H9 (cell line): ENCODE measurements around the gene PDE5A. TPM values are rescaled to one million over a fixed set of nuclear protein-coding genes. Genes with fewer than 3 reads are reported as not detected.

ENCODE experiments used
- DNase-seq: peaks from one replicate; pipeline ENCODE4 v3.0.0-alpha.2; 2017
- H2AFZ ChIP-seq: one replicate; pipeline ENCODE4 v1.6.1; 2013; ENCODE audit warnings: mild to moderate bottlenecking, low read length, control low read depth, moderate library complexity
- H2AK5ac ChIP-seq: 2 replicates; pipeline ENCODE4 v1.6.1; 2013; ENCODE audit warnings: low read length, control low read depth, mixed read lengths; ENCODE audit not compliant: insufficient read length
- H2BK120ac ChIP-seq: one replicate; pipeline ENCODE4 v1.6.1; 2013; ENCODE audit warnings: low read depth, mild to moderate bottlenecking, low read length, control low read depth, inconsistent platforms; ENCODE audit not compliant: poor library complexity, severe bottlenecking
- H2BK12ac ChIP-seq: 2 replicates; pipeline ENCODE4 v1.6.1; 2013; ENCODE audit warnings: low read length, control low read depth, mixed read lengths, low read depth; ENCODE audit not compliant: insufficient read length
- H2BK15ac ChIP-seq: 2 replicates; pipeline ENCODE4 v1.6.1; 2013; ENCODE audit warnings: low read depth, low read length, control low read depth
- H2BK20ac ChIP-seq: one replicate; pipeline ENCODE4 v1.6.1; 2013; ENCODE audit warnings: low read depth, mild to moderate bottlenecking, low read length, control low read depth, inconsistent platforms; ENCODE audit not compliant: poor library complexity, severe bottlenecking
- H2BK5ac ChIP-seq: 2 replicates; pipeline ENCODE4 v1.6.1; 2013; ENCODE audit warnings: low read length, control low read depth, mixed read lengths; ENCODE audit not compliant: insufficient read length
- H3K14ac ChIP-seq: 2 replicates; pipeline ENCODE4 v1.6.1; 2013; ENCODE audit warnings: low read length, control low read depth; ENCODE audit not compliant: insufficient read depth
- H3K18ac ChIP-seq: 2 replicates; pipeline ENCODE4 v1.6.1; 2013; ENCODE audit warnings: low read depth, mild to moderate bottlenecking, mixed read lengths, low read length, control low read depth; ENCODE audit not compliant: insufficient read length
- H3K23ac ChIP-seq: 2 replicates; pipeline ENCODE4 v1.6.1; 2013; ENCODE audit warnings: low read length, control low read depth, mixed read lengths, low read depth; ENCODE audit not compliant: insufficient read length
- H3K23me2 ChIP-seq: 2 replicates; pipeline ENCODE4 v1.6.1; 2013; ENCODE audit warnings: low read depth, mild to moderate bottlenecking, mixed read lengths, low read length, control low read depth; ENCODE audit not compliant: insufficient read length, poor library complexity, severe bottlenecking
- H3K27ac ChIP-seq: 2 replicates; pipeline ENCODE4 v1.5.1; 2013; ENCODE audit warnings: low read length, control low read depth, mixed read lengths, low read depth; ENCODE audit not compliant: insufficient read length
- H3K27me3 ChIP-seq: 2 replicates; pipeline ENCODE4 v1.6.1; 2013; ENCODE audit warnings: low read length, control low read depth, inconsistent platforms; ENCODE audit not compliant: insufficient read depth
- H3K4ac ChIP-seq: 2 replicates; pipeline ENCODE4 v1.6.1; 2013; ENCODE audit warnings: low read depth, mild to moderate bottlenecking, control low read depth, inconsistent platforms, low read length, moderate library complexity
- H3K4me1 ChIP-seq: 2 replicates; pipeline ENCODE4 v1.6.1; 2013; ENCODE audit warnings: low read length, control low read depth, inconsistent platforms; ENCODE audit not compliant: insufficient read depth
- H3K4me2 ChIP-seq: 2 replicates; pipeline ENCODE4 v1.6.1; 2013; ENCODE audit warnings: low read length, control low read depth, mixed read lengths; ENCODE audit not compliant: insufficient read length, insufficient read depth
- H3K56ac ChIP-seq: 2 replicates; pipeline ENCODE4 v1.6.1; 2013; ENCODE audit warnings: low read depth, mild to moderate bottlenecking, mixed read lengths, low read length, control low read depth; ENCODE audit not compliant: insufficient read length
- H3K79me1 ChIP-seq: 2 replicates; pipeline ENCODE4 v1.6.1; 2013; ENCODE audit warnings: low read depth, mild to moderate bottlenecking, moderate library complexity, low read length, control low read depth, inconsistent platforms; ENCODE audit not compliant: insufficient read depth, poor library complexity, severe bottlenecking
- H3K79me2 ChIP-seq: 2 replicates; pipeline ENCODE4 v1.6.1; 2013; ENCODE audit warnings: low read length, control low read depth, inconsistent platforms; ENCODE audit not compliant: insufficient read depth
- H3K9ac ChIP-seq: 2 replicates; pipeline ENCODE4 v1.6.1; 2013; ENCODE audit warnings: low read length, control low read depth, mixed read lengths; ENCODE audit not compliant: insufficient read length; ENCODE audit errors: extremely low read depth
- H3K9me3 ChIP-seq: one replicate; pipeline ENCODE4 v1.6.1; 2013; ENCODE audit warnings: low read depth, low read length, inconsistent platforms; ENCODE audit not compliant: control insufficient read depth
- H3T11ph ChIP-seq: one replicate; pipeline ENCODE4 v1.6.1; 2013; ENCODE audit warnings: mild to moderate bottlenecking, low read length, control low read depth, inconsistent platforms
- H4K20me1 ChIP-seq: one replicate; pipeline ENCODE4 v1.6.1; 2013; ENCODE audit not compliant: control insufficient read depth, insufficient read length, insufficient read depth
- H4K5ac ChIP-seq: 2 replicates; pipeline ENCODE4 v1.6.1; 2013; ENCODE audit warnings: low read depth, mild to moderate bottlenecking, mixed read lengths, low read length, control low read depth; ENCODE audit not compliant: insufficient read length
- H4K8ac ChIP-seq: replicated peaks from 2 replicates; pipeline ENCODE4 v1.6.1; 2013; ENCODE audit warnings: low read length, control low read depth, mixed read lengths, low read depth; ENCODE audit not compliant: insufficient read length
- H4K91ac ChIP-seq: 2 replicates; pipeline ENCODE4 v1.6.1; 2013; ENCODE audit warnings: low read depth, mild to moderate bottlenecking, moderate library complexity, mixed read lengths, low read length, control low read depth; ENCODE audit not compliant: insufficient read length
- H3K27ac Mint-ChIP-seq, 3 experiments: 2 replicates in 2 of 3; 3 replicates in 1 of 3; pipeline ENCODE4 v1.8.0; 2020 to 2021; ENCODE audit warnings: mixed read lengths in 3 of 3, mild to moderate bottlenecking in 1 of 3, moderate library complexity in 1 of 3
- H3K27me3 Mint-ChIP-seq: 2 replicates; pipeline ENCODE4 v1.8.0; 2021; ENCODE audit warnings: low read depth, mild to moderate bottlenecking, moderate library complexity, mixed read lengths
- H3K36me3 Mint-ChIP-seq, 3 experiments: 2 replicates in 2 of 3; 3 replicates in 1 of 3; pipeline ENCODE4 v1.8.0; 2020 to 2021; ENCODE audit warnings: low read depth in 3 of 3, mixed read lengths in 3 of 3; ENCODE audit not compliant: insufficient read depth in 1 of 3
- H3K4me1 Mint-ChIP-seq, 2 experiments: 2 replicates each; pipeline ENCODE4 v1.8.0; 2020; ENCODE audit warnings: mixed read lengths in 2 of 2
- H3K4me3 Mint-ChIP-seq, 2 experiments: 2 replicates in 1 of 2; 3 replicates in 1 of 2; pipeline ENCODE4 v1.8.0; 2020 to 2021; ENCODE audit warnings: mild to moderate bottlenecking in 2 of 2, mixed read lengths in 2 of 2, moderate library complexity in 1 of 2
- H3K9me3 Mint-ChIP-seq, 2 experiments: 2 replicates in 1 of 2; 3 replicates in 1 of 2; pipeline ENCODE4 v1.8.0; 2020; ENCODE audit warnings: mild to moderate bottlenecking in 2 of 2, mixed read lengths in 2 of 2, moderate library complexity in 1 of 2
- WGBS: extraction: QIAGEN DNeasy Blood & Tissue Kit; methylation state at CpG from one replicate; pipeline ENCODE4 v1.1.7; 2013; ENCODE audit warnings: missing lambda C conversion rate, low lambda C conversion rate, mixed read lengths; ENCODE audit not compliant: insufficient read length; ENCODE audit errors: extremely low coverage; 5-methylcytosine and 5-hydroxymethylcytosine counted together
- total RNA-seq: library from RNA; stranded (reverse); gene quantifications from 2 replicates; pipeline ENCODE4 v1.2.1, GENCODE V29; 2021
- TF ChIP-seq, protein P1 (sequence below): fragments of 200-600 bp; sonication (generic); conservative IDR thresholded peaks from 3 replicates; pipeline ENCODE4 v1.8.0; 2021; ENCODE audit warnings: antibody characterized with exemption, mild to moderate bottlenecking

Gene PDE5A
- total RNA-seq, 1 experiment from 2014 or later, result 15.7 TPM

DNA sequence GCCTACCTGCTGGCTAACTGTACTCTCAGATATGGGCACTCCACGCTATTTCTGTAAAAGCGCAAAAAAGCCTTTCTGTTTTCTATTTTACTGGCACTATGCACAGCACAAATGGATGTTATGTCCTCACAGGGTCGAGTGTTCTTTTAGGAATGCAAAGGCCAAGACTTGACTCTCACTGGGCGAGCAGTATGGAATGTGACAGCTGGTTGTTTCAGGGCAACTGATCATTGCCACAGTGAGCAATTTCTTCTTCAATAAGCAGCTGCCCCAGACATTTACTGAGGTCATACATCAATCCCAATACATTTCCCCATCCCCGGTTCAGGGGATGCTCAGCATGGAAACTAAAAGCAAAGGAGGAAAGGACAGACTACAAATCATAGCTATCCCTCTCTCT, 58.2 kb downstream of the PDE5A start:
- Histone ChIP-seq H3K4ac (no peak overlapping the region), H2AK5ac (no peak overlapping the region), H3K27me3 (no peaks in the 10 kb centered on the region), H3K56ac (no peak overlapping the region), H3K23me2 (no peaks in the 10 kb centered on the region), H3K79me2 (no peaks in the 10 kb centered on the region), H4K5ac (no peak overlapping the region), H2BK5ac (no peak overlapping the region), H4K91ac (no peak overlapping the region), H3K9me3 (no peaks in the 10 kb centered on the region), H3K9ac (no peak overlapping the region), H2BK15ac (no peak overlapping the region), H2AFZ (no peak overlapping the region), H4K20me1 (no peaks in the 10 kb centered on the region), H3T11ph (no peak overlapping the region), H3K27ac (no peak overlapping the region), H2BK20ac (no peak overlapping the region), H2BK120ac (no peak overlapping the region), H4K8ac (no peak overlapping the region), H3K23ac (no peak overlapping the region), H3K18ac (no peak overlapping the region), H3K79me1 (no peaks in the 10 kb centered on the region), H3K4me2 (no peak overlapping the region), H3K14ac (no peak overlapping the region), H3K4me1 (no peaks in the 10 kb centered on the region), H2BK12ac (no peak overlapping the region)
- DNase-seq, result no peak
- H3K36me3 Mint-ChIP-seq, result peaks cover 3 to 6% (median 3%) of the 10 kb centered on the region in 3 experiments
- 0 out of 5 replicates have a peak, but pooled peaks cover 0 to under 1% of the 10 kb centered on the region in 2 experiments for H3K9me3 Mint-ChIP-seq
- H3K27me3 Mint-ChIP-seq, result no peaks in the 10 kb centered on the region
- H3K4me3 Mint-ChIP-seq, result no peak overlapping the region
- WGBS, result no CpG with 5 or more reads among the region's 5 CpGs
- TF ChIP-seq, protein P1, sequence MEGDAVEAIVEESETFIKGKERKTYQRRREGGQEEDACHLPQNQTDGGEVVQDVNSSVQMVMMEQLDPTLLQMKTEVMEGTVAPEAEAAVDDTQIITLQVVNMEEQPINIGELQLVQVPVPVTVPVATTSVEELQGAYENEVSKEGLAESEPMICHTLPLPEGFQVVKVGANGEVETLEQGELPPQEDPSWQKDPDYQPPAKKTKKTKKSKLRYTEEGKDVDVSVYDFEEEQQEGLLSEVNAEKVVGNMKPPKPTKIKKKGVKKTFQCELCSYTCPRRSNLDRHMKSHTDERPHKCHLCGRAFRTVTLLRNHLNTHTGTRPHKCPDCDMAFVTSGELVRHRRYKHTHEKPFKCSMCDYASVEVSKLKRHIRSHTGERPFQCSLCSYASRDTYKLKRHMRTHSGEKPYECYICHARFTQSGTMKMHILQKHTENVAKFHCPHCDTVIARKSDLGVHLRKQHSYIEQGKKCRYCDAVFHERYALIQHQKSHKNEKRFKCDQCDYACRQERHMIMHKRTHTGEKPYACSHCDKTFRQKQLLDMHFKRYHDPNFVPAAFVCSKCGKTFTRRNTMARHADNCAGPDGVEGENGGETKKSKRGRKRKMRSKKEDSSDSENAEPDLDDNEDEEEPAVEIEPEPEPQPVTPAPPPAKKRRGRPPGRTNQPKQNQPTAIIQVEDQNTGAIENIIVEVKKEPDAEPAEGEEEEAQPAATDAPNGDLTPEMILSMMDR, result no peak
- H3K4me1 Mint-ChIP-seq, result no peaks in the 10 kb centered on the region; a peak in 1 of 4 replicates
- no peak overlapping the region for H3K27ac Mint-ChIP-seq
